NCI-H748 (cell line): ENCODE results near the gene GALNTL6.
"Not testable (repeated sequence)": the region's sequence is repeated elsewhere in the genome, so short reads cannot be mapped to it uniquely, and the experiment has no call there.

Experiments
- DNase-seq: peaks from one replicate; lab custom pipeline; 2025; ENCODE audit not compliant: unreplicated experiment; lab: John Stamatoyannopoulos, UW

GALNTL6 gene

GRCh38 chr4:172998527-172999469 is 1185.6 kb downstream of the GALNTL6 start:
- no peak for DNase-seq

- no peak for DNase-seq
Measured at GRCh38 chr4:173001571-173001970, 1188.4 kb downstream of the GALNTL6 start.

- no peak for DNase-seq
Measured at GRCh38 chr4:173002830-173003561, 1189.8 kb downstream of the GALNTL6 start.

- no peak for DNase-seq
Measured at GRCh38 chr4:173005912-173006633, 1192.9 kb downstream of the GALNTL6 start.

- DNase-seq = no peak
Measured at GRCh38 chr4:173008436-173008835, 1195.2 kb downstream of the GALNTL6 start.

- peak; percentile 62 for DNase-seq
Measured at GRCh38 chr4:173009129-173009823, 1196.1 kb downstream of the GALNTL6 start.

GRCh38 chr4:173012608-173013007 is 1199.4 kb downstream of the GALNTL6 start:
- DNase-seq = no peak

- DNase-seq = peak; percentile 31
Measured at GRCh38 chr4:173013232-173013930, 1200.2 kb downstream of the GALNTL6 start.

- peak; percentile 10 for DNase-seq
Measured at GRCh38 chr4:173014113-173014558, 1200.9 kb downstream of the GALNTL6 start.

GRCh38 chr4:173014836-173015235 is 1201.6 kb downstream of the GALNTL6 start:
- no peak for DNase-seq

GRCh38 chr4:173017802-173018201 is 1204.6 kb downstream of the GALNTL6 start:
- DNase-seq = no peak

- no peak for DNase-seq
Measured at GRCh38 chr4:173018446-173018845, 1205.2 kb downstream of the GALNTL6 start.

GRCh38 chr4:173019664-173020063 is 1206.5 kb downstream of the GALNTL6 start:
- DNase-seq = peak; percentile 9

GRCh38 chr4:173021746-173022573 is 1208.8 kb downstream of the GALNTL6 start:
- DNase-seq = not testable (repeated sequence)

- DNase-seq = no peak
Measured at GRCh38 chr4:173024203-173024602, 1211.0 kb downstream of the GALNTL6 start.

GRCh38 chr4:173025131-173025530 is 1211.9 kb downstream of the GALNTL6 start:
- DNase-seq = peak; percentile 81

- no peak for DNase-seq
Measured at GRCh38 chr4:173037242-173037641, 1224.0 kb downstream of the GALNTL6 start.

- peak; percentile 69 for DNase-seq
Measured at GRCh38 chr4:173038192-173038896, 1225.1 kb downstream of the GALNTL6 start.
